GM18519 (cell line): ENCODE data around the gene IL18.
"Not testable (repeated sequence)": the region's sequence is repeated elsewhere in the genome, so short reads cannot be mapped to it uniquely, and the experiment has no call there.

Experiments
- ATAC-seq: cut with Tn5 transposase; IDR thresholded peaks from one replicate; pipeline ENCODE4 v1.9.1; 2021; ENCODE audit warnings: mild to moderate bottlenecking, moderate library complexity; ENCODE audit not compliant: unreplicated experiment, low FRiP score

IL18 gene

GRCh38 chr11:112172362-112172994 lies 8.6 kb upstream of the IL18 start:
- ATAC-seq: peak; percentile 61

- ATAC-seq: no peak
These were observed 3.3 kb upstream of the IL18 start, which contains the start of gene TEX12 for GRCh38 chr11:112167145-112167544. TEX12 (plus strand) TSS chr11:112167372; CDS start chr11:112169269, 1,897 bp downstream.

- no peak for ATAC-seq
These were observed 2.7 kb upstream of the IL18 start for GRCh38 chr11:112166562-112166961.

GRCh38 chr11:112165049-112165448 lies 1.2 kb upstream of the IL18 start:
- ATAC-seq: no peak

GRCh38 chr11:112162761-112163546 lies 940 bp downstream of the IL18 start:
- no peak for ATAC-seq

- not testable (repeated sequence) for ATAC-seq
These were observed 1.7 kb downstream of the IL18 start for GRCh38 chr11:112162200-112162599.

GRCh38 chr11:112161012-112161411 lies 2.9 kb downstream of the IL18 start:
- no peak for ATAC-seq

GRCh38 chr11:112160091-112160848 lies 3.6 kb downstream of the IL18 start:
- no peak for ATAC-seq

GRCh38 chr11:112159098-112160065 lies 4.5 kb downstream of the IL18 start:
- no peak for ATAC-seq

- ATAC-seq: no peak
These were observed 6.7 kb downstream of the IL18 start for GRCh38 chr11:112156956-112157766.

- no peak for ATAC-seq
These were observed 7.5 kb downstream of the IL18 start for GRCh38 chr11:112156153-112156955.

GRCh38 chr11:112150517-112150916 lies 13.4 kb downstream of the IL18 start:
- ATAC-seq: no peak

- ATAC-seq: no peak
These were observed 20.3 kb downstream of the IL18 start for GRCh38 chr11:112143597-112143996.

- ATAC-seq: no peak
These were observed 29.4 kb downstream of the IL18 start for GRCh38 chr11:112134473-112134872.

- ATAC-seq: no peak
These were observed 31.2 kb downstream of the IL18 start for GRCh38 chr11:112132737-112133136.

- ATAC-seq: no peak
These were observed 34.2 kb downstream of the IL18 start for GRCh38 chr11:112129656-112130055.

- ATAC-seq: no peak
These were observed 35.3 kb downstream of the IL18 start for GRCh38 chr11:112128483-112129121.

- no peak for ATAC-seq
These were observed 36.8 kb downstream of the IL18 start for GRCh38 chr11:112127056-112127455.
